Stimulated activated CD4-positive, alpha-beta T cell treated with anti-CD3 and anti-CD28 coated beads, TNF-alpha, amount 100 ng/mL, for 24 hours (primary cell): ENCODE data around the gene ZNF831.

ENCODE experiments used
- DNase-seq, 3 experiments: peaks; one replicate each; pipeline ENCODE4 v3.0.0-alpha.2; 2020; ENCODE audit warnings: low read depth in 3 of 3

The ZNF831 gene

GRCh38 chr20:59247731-59248684 is 84.4 kb downstream of the ZNF831 start:
- DNase-seq = no peak

GRCh38 chr20:59250293-59250692 is 86.7 kb downstream of the ZNF831 start:
- no peak for DNase-seq

GRCh38 chr20:59253325-59253724 is 89.7 kb downstream of the ZNF831 start:
- DNase-seq = no peak

GRCh38 chr20:59253779-59254319 is 90.2 kb downstream of the ZNF831 start:
- DNase-seq = no peak

- DNase-seq = no peak
Measured at GRCh38 chr20:59255256-59255655, 91.6 kb downstream of the ZNF831 start.

- DNase-seq = no peak
Measured at GRCh38 chr20:59258221-59258621, 94.6 kb downstream of the ZNF831 start.

- DNase-seq = no peak
Measured at GRCh38 chr20:59259946-59260345, 96.3 kb downstream of the ZNF831 start.

- no peak for DNase-seq
Measured at GRCh38 chr20:59265298-59265697, 101.7 kb downstream of the ZNF831 start.

GRCh38 chr20:59268870-59269269 is 105.2 kb downstream of the ZNF831 start:
- no peak for DNase-seq

- no peak for DNase-seq
Measured at GRCh38 chr20:59269411-59270025, 105.9 kb downstream of the ZNF831 start.

- DNase-seq = no peak
Measured at GRCh38 chr20:59270380-59270779, 106.8 kb downstream of the ZNF831 start.

- DNase-seq = no peak
Measured at GRCh38 chr20:59273739-59274357, 110.2 kb downstream of the ZNF831 start.

- no peak for DNase-seq
Measured at GRCh38 chr20:59276938-59277337, 113.3 kb downstream of the ZNF831 start.

- DNase-seq = no peak
Measured at GRCh38 chr20:59284470-59284869, 120.8 kb downstream of the ZNF831 start.

GRCh38 chr20:59289994-59290393 is 126.4 kb downstream of the ZNF831 start:
- DNase-seq = no peak

- DNase-seq = no peak
Measured at GRCh38 chr20:59291740-59292383, 128.2 kb downstream of the ZNF831 start.

GRCh38 chr20:59295531-59295930 is 131.9 kb downstream of the ZNF831 start:
- DNase-seq = no peak

GRCh38 chr20:59297686-59298085 is 134.1 kb downstream of the ZNF831 start:
- no peak for DNase-seq

GRCh38 chr20:59299945-59300332 is 136.3 kb downstream of the ZNF831 start:
- no peak for DNase-seq

- no peak for DNase-seq
Measured at GRCh38 chr20:59300333-59301081, 136.9 kb downstream of the ZNF831 start, which contains the start of gene EDN3. TSS of gene EDN3 (plus strand) at chr20:59300611. CDS start at chr20:59300813, 202 bp downstream.
